ENCODE data around the gene LAMC3.

The LAMC3 gene

DNA sequence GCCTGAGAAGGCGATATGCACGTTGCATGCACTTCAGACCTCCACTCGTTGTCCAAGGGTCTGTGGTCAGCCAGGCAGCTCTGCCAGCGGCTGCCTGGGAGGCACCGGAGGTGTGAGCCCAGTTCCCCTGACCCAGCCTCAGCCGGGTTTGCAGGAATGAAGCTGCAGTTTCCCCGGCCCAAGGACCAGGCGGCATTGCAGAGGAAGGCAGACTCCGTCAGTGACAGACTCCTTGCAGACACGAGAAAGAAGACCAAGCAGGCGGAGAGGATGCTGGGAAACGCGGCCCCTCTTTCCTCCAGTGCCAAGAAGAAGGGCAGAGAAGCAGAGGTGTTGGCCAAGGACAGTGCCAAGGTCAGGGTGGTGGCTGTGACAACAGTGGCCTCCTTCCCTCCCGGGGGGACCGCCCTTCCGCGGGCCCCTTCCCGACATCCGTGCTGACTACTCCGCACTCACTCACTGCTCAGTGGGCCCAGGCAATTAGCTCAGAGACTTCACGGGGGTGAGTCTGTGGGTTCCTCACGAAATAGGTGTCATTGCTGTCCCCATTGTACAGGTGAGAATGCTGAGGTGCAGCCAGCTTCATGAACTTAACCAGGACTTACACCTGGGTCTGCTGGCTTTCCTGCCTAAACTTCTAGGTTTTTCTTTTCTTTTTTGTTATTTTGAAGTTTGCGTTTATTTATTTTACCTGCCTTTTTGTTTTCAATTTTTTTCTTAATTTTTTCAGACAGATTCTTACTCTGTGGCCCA, 76.6 kb downstream of the LAMC3 start:
- no peak overlapping the region for H3K9ac ChIP-seq
- H3K79me2 ChIP-seq (ENCODE audit: insufficient read depth, low read depth) = no peaks in the 10 kb centered on the region
- no peak overlapping the region for H3K4me2 ChIP-seq
- no peaks in the 10 kb centered on the region for H3K36me3 ChIP-seq (ENCODE audit: insufficient read depth)
- H3K27me3 ChIP-seq (ENCODE audit: insufficient read depth, low read depth) = peaks cover 53% of the 10 kb centered on the region
- H3K4me3 ChIP-seq (IDR thresholded peaks at IDR 0.05; ENCODE audit: insufficient read depth, low read depth, low read length) = no peak overlapping the region
- TF ChIP-seq, protein P1, sequence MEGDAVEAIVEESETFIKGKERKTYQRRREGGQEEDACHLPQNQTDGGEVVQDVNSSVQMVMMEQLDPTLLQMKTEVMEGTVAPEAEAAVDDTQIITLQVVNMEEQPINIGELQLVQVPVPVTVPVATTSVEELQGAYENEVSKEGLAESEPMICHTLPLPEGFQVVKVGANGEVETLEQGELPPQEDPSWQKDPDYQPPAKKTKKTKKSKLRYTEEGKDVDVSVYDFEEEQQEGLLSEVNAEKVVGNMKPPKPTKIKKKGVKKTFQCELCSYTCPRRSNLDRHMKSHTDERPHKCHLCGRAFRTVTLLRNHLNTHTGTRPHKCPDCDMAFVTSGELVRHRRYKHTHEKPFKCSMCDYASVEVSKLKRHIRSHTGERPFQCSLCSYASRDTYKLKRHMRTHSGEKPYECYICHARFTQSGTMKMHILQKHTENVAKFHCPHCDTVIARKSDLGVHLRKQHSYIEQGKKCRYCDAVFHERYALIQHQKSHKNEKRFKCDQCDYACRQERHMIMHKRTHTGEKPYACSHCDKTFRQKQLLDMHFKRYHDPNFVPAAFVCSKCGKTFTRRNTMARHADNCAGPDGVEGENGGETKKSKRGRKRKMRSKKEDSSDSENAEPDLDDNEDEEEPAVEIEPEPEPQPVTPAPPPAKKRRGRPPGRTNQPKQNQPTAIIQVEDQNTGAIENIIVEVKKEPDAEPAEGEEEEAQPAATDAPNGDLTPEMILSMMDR (conservative IDR thresholded peaks at IDR 0.05; ENCODE audit: low read depth, low read length) = no peak
- no peak overlapping the region for H3K27ac ChIP-seq
- no peaks in the 10 kb centered on the region for H4K20me1 ChIP-seq (ENCODE audit: insufficient read depth)
- H2AFZ ChIP-seq (ENCODE audit: low read depth) = no peak overlapping the region
- H3K4me1 ChIP-seq (ENCODE audit: low read depth, poor library complexity, severe bottlenecking) = no peaks in the 10 kb centered on the region

DNA sequence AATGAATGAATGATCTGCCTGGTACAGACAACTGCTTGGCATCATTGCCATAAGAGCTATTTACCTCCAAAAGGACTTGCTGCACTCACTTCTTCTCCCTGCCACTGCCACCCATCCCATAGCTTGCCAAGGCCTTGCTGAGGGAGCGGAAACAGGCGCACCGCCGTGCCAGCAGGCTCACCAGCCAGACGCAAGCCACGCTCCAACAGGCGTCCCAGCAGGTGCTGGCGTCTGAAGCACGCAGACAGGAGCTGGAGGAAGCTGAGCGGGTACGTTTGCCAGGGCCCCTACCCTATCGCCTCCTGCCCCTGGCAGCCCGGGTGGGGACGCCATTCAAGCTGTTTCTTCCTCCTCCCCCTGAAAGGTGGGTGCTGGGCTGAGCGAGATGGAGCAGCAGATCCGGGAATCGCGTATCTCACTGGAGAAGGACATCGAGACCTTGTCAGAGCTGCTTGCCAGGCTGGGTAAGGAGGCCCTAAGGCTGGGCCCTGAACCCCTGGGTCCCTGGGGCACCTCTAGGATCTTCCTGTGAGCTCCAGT, 78.5 kb downstream of the LAMC3 start:
- no peak overlapping the region for H3K4me2 ChIP-seq
- peaks cover 37% of the 10 kb centered on the region; the same call in 1 of the 2 replicates for H3K27me3 ChIP-seq (ENCODE audit: insufficient read depth, low read depth)
- H3K4me3 ChIP-seq (IDR thresholded peaks at IDR 0.05; ENCODE audit: insufficient read depth, low read depth, low read length) = no peak overlapping the region
- H3K79me2 ChIP-seq (ENCODE audit: insufficient read depth, low read depth) = no peaks in the 10 kb centered on the region
- no peak overlapping the region for H3K27ac ChIP-seq
- H3K4me1 ChIP-seq (ENCODE audit: low read depth, poor library complexity, severe bottlenecking) = no peaks in the 10 kb centered on the region
- no peak overlapping the region for H2AFZ ChIP-seq (ENCODE audit: low read depth)
- TF ChIP-seq, protein P1 (conservative IDR thresholded peaks at IDR 0.05; ENCODE audit: low read depth, low read length) = no peak
- H3K9ac ChIP-seq = no peak overlapping the region
- H4K20me1 ChIP-seq (ENCODE audit: insufficient read depth) = no peaks in the 10 kb centered on the region
- no peaks in the 10 kb centered on the region for H3K36me3 ChIP-seq (ENCODE audit: insufficient read depth)

DNA sequence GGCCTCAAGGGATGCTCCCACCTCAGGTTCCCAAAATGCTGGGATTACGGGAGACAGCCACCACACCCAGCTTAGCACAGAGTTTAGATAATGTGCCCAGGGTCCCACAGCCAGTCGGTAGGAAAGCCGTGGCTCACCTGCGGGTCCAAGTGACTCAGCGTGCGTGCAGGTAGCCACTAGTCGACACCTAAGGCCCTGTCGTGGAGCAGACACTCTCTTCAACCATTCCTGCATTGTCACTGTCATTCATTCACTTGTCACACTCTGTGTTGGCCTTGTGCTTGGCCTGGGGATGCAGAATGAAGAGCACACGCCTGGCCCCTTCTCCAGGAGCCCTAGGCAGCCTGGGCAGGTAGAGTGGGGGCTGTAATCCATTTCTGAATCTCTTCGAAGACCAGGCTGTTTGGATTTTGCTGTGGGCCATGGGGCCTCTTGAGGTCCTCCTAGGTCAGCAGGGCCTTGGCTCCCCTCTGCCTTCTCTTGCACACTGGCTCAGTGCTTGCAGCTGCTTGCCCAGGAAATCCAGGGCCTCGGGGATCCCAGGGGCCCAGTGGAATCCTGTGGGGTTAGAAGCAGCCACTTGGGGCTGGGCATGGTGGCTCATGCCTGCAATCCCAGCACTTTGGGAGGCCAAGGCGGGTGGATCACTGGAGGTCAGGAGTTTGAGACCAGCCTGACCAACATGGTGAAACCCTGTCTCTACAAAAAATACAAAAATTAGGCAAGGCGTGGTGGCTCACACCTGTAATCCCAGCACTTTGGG, 81.2 kb downstream of the LAMC3 start:
- H3K4me2 ChIP-seq = no peak overlapping the region
- H3K9ac ChIP-seq = no peak overlapping the region
- TF ChIP-seq, protein P1 (conservative IDR thresholded peaks at IDR 0.05; ENCODE audit: low read depth, low read length) = no peak
- no peaks in the 10 kb centered on the region for H3K79me2 ChIP-seq (ENCODE audit: insufficient read depth, low read depth)
- H4K20me1 ChIP-seq (ENCODE audit: insufficient read depth) = no peaks in the 10 kb centered on the region
- H3K27me3 ChIP-seq (ENCODE audit: insufficient read depth, low read depth) = peaks cover 27% of the 10 kb centered on the region
- no peak overlapping the region for H2AFZ ChIP-seq (ENCODE audit: low read depth)
- no peak overlapping the region for H3K4me3 ChIP-seq (IDR thresholded peaks at IDR 0.05; ENCODE audit: insufficient read depth, low read depth, low read length)
- H3K27ac ChIP-seq = no peak overlapping the region
- H3K4me1 ChIP-seq (ENCODE audit: low read depth, poor library complexity, severe bottlenecking) = no peaks in the 10 kb centered on the region
- no peaks in the 10 kb centered on the region for H3K36me3 ChIP-seq (ENCODE audit: insufficient read depth)

DNA sequence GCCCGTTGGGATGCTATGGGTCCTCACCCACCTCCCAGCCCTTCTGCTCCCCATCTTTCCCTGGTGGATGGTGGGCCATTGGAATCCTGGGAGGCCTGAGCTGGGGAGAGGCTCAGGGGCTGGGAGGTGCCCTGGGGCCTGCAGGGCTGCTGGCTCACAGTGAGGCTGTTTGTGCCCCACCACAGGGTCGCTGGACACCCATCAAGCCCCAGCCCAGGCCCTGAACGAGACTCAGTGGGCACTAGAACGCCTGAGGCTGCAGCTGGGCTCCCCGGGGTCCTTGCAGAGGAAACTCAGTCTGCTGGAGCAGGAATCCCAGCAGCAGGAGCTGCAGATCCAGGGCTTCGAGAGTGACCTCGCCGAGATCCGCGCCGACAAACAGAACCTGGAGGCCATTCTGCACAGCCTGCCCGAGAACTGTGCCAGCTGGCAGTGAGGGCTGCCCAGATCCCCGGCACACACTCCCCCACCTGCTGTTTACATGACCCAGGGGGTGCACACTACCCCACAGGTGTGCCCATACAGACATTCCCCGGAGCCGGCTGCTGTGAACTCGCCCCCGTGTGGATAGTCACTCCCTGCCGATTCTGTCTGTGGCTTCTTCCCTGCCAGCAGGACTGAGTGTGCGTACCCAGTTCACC, 82.5 kb downstream of the LAMC3 start:
- Histone ChIP-seq H3K9ac (no peak overlapping the region), H3K27me3 (ENCODE audit: insufficient read depth, low read depth) (peaks cover 25% of the 10 kb centered on the region), H3K27ac (no peak overlapping the region), H3K79me2 (ENCODE audit: insufficient read depth, low read depth) (no peaks in the 10 kb centered on the region), H3K36me3 (ENCODE audit: insufficient read depth) (no peaks in the 10 kb centered on the region), H3K4me1 (ENCODE audit: low read depth, poor library complexity, severe bottlenecking) (no peaks in the 10 kb centered on the region), H4K20me1 (ENCODE audit: insufficient read depth) (no peaks in the 10 kb centered on the region), H3K4me3 (IDR thresholded peaks at IDR 0.05; ENCODE audit: insufficient read depth, low read depth, low read length) (no peak overlapping the region), H3K4me2 (no peak overlapping the region), H2AFZ (ENCODE audit: low read depth) (no peak overlapping the region)
- TF ChIP-seq, protein P1 (conservative IDR thresholded peaks at IDR 0.05; ENCODE audit: low read depth, low read length) = no peak

Measured in KMS-11 (cell line).